Naive thymus-derived CD8-positive, alpha-beta T cell (primary cell): ENCODE data around the gene ENPP6. TPM values are rescaled to one million over a fixed set of nuclear protein-coding genes. Genes with fewer than 3 reads are reported as not detected.
A peak's percentile ranks its signal among the peaks of the same experiment; 100 is the strongest.

ENCODE experiments used
- ATAC-seq, 2 donors: fragments of 150-1000 bp; cut with Tn5 transposase in 1 of 2; sonication (Bioruptor Pico), chemical (Tn5 transposase) in 1 of 2; 1 replicate in 1 of 2; 2 replicates in 1 of 2; pipeline ENCODE4 v1.10.0; 2021; ENCODE audit warnings: mild to moderate bottlenecking in 2 of 2, moderate library complexity in 2 of 2
- POLR2A ChIA-PET: fragments of 350-600 bp; sonication (Branson Sonifier 250); formaldehyde crosslinking; loops from one replicate; lab custom pipeline; 2021; ENCODE audit warnings: antibody characterized with exemption; lab: Charles Lee
- DNase-seq, 10 donors: peaks; one replicate each; pipeline versions ENCODE4 v3.0.0 to v3.0.0-alpha.2; 2020 to 2022
- H3K27ac Mint-ChIP-seq, 10 donors: one replicate each; pipeline ENCODE4 v1.8.0; 2020 to 2022; ENCODE audit warnings: mild to moderate bottlenecking in 10 of 10, mixed read lengths in 10 of 10, moderate library complexity in 4 of 10, inconsistent platforms in 1 of 10
- H3K27me3 Mint-ChIP-seq, 5 donors: one replicate each; pipeline ENCODE4 v1.8.0; 2021 to 2022; ENCODE audit warnings: mixed read lengths in 5 of 5
- H3K36me3 Mint-ChIP-seq, 3 donors: one replicate each; pipeline ENCODE4 v1.8.0; 2020 to 2022; ENCODE audit warnings: mixed read lengths in 3 of 3, mild to moderate bottlenecking in 2 of 3, inconsistent platforms in 1 of 3
- H3K4me1 Mint-ChIP-seq, 4 donors: one replicate each; pipeline ENCODE4 v1.8.0; 2021 to 2022; ENCODE audit warnings: mixed read lengths in 4 of 4
- H3K4me3 Mint-ChIP-seq, 10 donors: one replicate each; pipeline ENCODE4 v1.8.0; 2020 to 2022; ENCODE audit warnings: mild to moderate bottlenecking in 10 of 10, mixed read lengths in 10 of 10, moderate library complexity in 6 of 10, inconsistent platforms in 1 of 10
- H3K9me3 Mint-ChIP-seq, 9 donors: one replicate each; pipeline ENCODE4 v1.8.0; 2020 to 2022; ENCODE audit warnings: mixed read lengths in 9 of 9, mild to moderate bottlenecking in 3 of 9, inconsistent platforms in 1 of 9, moderate library complexity in 1 of 9
- polyA plus RNA-seq, 3 donors: library from polyadenylated mRNA; unstranded; fragments of 300-500 nt; fragmentation: Illumina TruSeq; gene quantifications; one replicate each; pipeline ENCODE4 v1.2.3, GENCODE V29; 2021
- total RNA-seq, 8 experiments: library from RNA in 2 of 8; stranded (reverse) in 2 of 8; gene quantifications; one replicate each; pipeline ENCODE4 v1.2.3 and lab custom pipeline; 2021 to 2026

The ENPP6 gene
- total and polyA plus RNA-seq, 5 experiments from 2014 or later: 0.08 TPM; not detected in 4

GRCh38 chr4:184102927-184103326, 114.7 kb downstream of the ENPP6 start:
- DNase-seq: no peak

GRCh38 chr4:184102488-184102887, 115.2 kb downstream of the ENPP6 start:
- Mint-ChIP-seq H3K9me3 (peaks cover 0 to 2% (median 0%) of the 10 kb centered on the region in 9 donors), H3K4me1 (peaks cover 0 to 5% (median under 1%) of the 10 kb centered on the region in 4 donors), H3K27ac (peak overlapping the region in 1 of 10 donors; percentile 41), H3K4me3 (no peak overlapping the region), H3K36me3 (no peaks in the 10 kb centered on the region), H3K27me3 (peaks cover 0 to 28% (median 10%) of the 10 kb centered on the region in 5 donors)
- POLR2A ChIA-PET: no interaction called here
- no peak for ATAC-seq
- no peak for DNase-seq

More at GRCh38 chr4:184102927-184103326, 114.7 kb downstream of the ENPP6 start:
- Mint-ChIP-seq H3K4me3 (no peak overlapping the region), H3K36me3 (no peaks in the 10 kb centered on the region), H3K27ac (no peak overlapping the region), H3K9me3 (peaks cover 0 to 2% (median 0%) of the 10 kb centered on the region in 9 donors), H3K4me1 (peaks cover 0 to 5% (median 0%) of the 10 kb centered on the region in 4 donors), H3K27me3 (peaks cover 0 to 30% (median 6%) of the 10 kb centered on the region in 5 donors)
- no peak for ATAC-seq
- POLR2A ChIA-PET: no interaction called here

- POLR2A ChIA-PET: no interaction called here
- H3K36me3 Mint-ChIP-seq: no peaks in the 10 kb centered on the region
- H3K27ac Mint-ChIP-seq: no peak overlapping the region
- H3K9me3 Mint-ChIP-seq: peaks cover 0 to 2% (median 0%) of the 10 kb centered on the region in 9 donors
- no peak overlapping the region for H3K4me3 Mint-ChIP-seq
- H3K4me1 Mint-ChIP-seq: peaks cover 0 to 11% (median 5%) of the 10 kb centered on the region in 4 donors
- no peak for DNase-seq
- ATAC-seq: no peak
- peaks cover 0 to 25% (median 12%) of the 10 kb centered on the region in 5 donors for H3K27me3 Mint-ChIP-seq
These were observed 116.0 kb downstream of the ENPP6 start for GRCh38 chr4:184101711-184102110.

GRCh38 chr4:184100297-184100885, 117.3 kb downstream of the ENPP6 start:
- H3K9me3 Mint-ChIP-seq: no peaks in the 10 kb centered on the region
- DNase-seq: peak in 5 of 10 donors; percentile 10 to 31 (median 21)
- H3K27me3 Mint-ChIP-seq: peaks cover 0 to 26% (median 8%) of the 10 kb centered on the region in 5 donors
- H3K27ac Mint-ChIP-seq: no peak overlapping the region
- peaks cover 0 to 11% (median 5%) of the 10 kb centered on the region in 4 donors for H3K4me1 Mint-ChIP-seq
- no peaks in the 10 kb centered on the region for H3K36me3 Mint-ChIP-seq
- peak in 1 of 2 donors; percentile 42 for ATAC-seq
- no peak overlapping the region for H3K4me3 Mint-ChIP-seq
- POLR2A ChIA-PET: no interaction called here

GRCh38 chr4:184099535-184099966, 118.1 kb downstream of the ENPP6 start:
- H3K36me3 Mint-ChIP-seq: no peaks in the 10 kb centered on the region
- peaks cover 0 to 11% (median 5%) of the 10 kb centered on the region in 4 donors for H3K4me1 Mint-ChIP-seq
- H3K27me3 Mint-ChIP-seq: peaks cover 0 to 26% (median 13%) of the 10 kb centered on the region in 5 donors
- no peak overlapping the region for H3K27ac Mint-ChIP-seq
- H3K9me3 Mint-ChIP-seq: no peaks in the 10 kb centered on the region
- POLR2A ChIA-PET: no interaction called here
- no peak for ATAC-seq
- H3K4me3 Mint-ChIP-seq: no peak overlapping the region
- DNase-seq: no peak

GRCh38 chr4:184099000-184099399, 118.7 kb downstream of the ENPP6 start:
- Mint-ChIP-seq H3K27ac (no peak overlapping the region), H3K27me3 (peaks cover 0 to 26% (median 14%) of the 10 kb centered on the region in 5 donors), H3K4me3 (no peak overlapping the region), H3K9me3 (no peaks in the 10 kb centered on the region), H3K4me1 (peaks cover 0 to 11% (median 5%) of the 10 kb centered on the region in 4 donors), H3K36me3 (no peaks in the 10 kb centered on the region)
- POLR2A ChIA-PET: no interaction called here
- DNase-seq (no peak), ATAC-seq (no peak)

- H3K4me1 Mint-ChIP-seq: peaks cover 0 to 11% (median 5%) of the 10 kb centered on the region in 4 donors
- H3K4me3 Mint-ChIP-seq: peak overlapping the region in 2 of 10 donors; percentile 70 to 75
- no peaks in the 10 kb centered on the region for H3K9me3 Mint-ChIP-seq
- H3K27ac Mint-ChIP-seq: no peak overlapping the region
- peaks cover 0 to 26% (median 14%) of the 10 kb centered on the region in 5 donors for H3K27me3 Mint-ChIP-seq
- ATAC-seq: no peak
- H3K36me3 Mint-ChIP-seq: no peaks in the 10 kb centered on the region
- no peak for DNase-seq
- POLR2A ChIA-PET: no interaction called here
These were observed 119.9 kb downstream of the ENPP6 start for GRCh38 chr4:184097815-184098214.

- H3K9me3 Mint-ChIP-seq: no peaks in the 10 kb centered on the region
- DNase-seq (no peak), ATAC-seq (peak in 1 of 2 donors; percentile 29)
- H3K36me3 Mint-ChIP-seq: no peaks in the 10 kb centered on the region
- peak overlapping the region; percentile 26 to 75 (median 60) for H3K4me3 Mint-ChIP-seq
- H3K27ac Mint-ChIP-seq: peak overlapping the region in 2 of 10 donors; percentile 57 to 70
- H3K4me1 Mint-ChIP-seq: peaks cover 0 to 11% (median 5%) of the 10 kb centered on the region in 4 donors
- peaks cover 0 to 26% (median 14%) of the 10 kb centered on the region in 5 donors for H3K27me3 Mint-ChIP-seq
- POLR2A ChIA-PET: no interaction called here
These were observed 120.5 kb downstream of the ENPP6 start for GRCh38 chr4:184097241-184097605.

GRCh38 chr4:184096561-184097240, 121.0 kb downstream of the ENPP6 start:
- Mint-ChIP-seq H3K36me3 (no peaks in the 10 kb centered on the region), H3K27ac (no peak overlapping the region), H3K4me1 (peaks cover 0 to 11% (median 5%) of the 10 kb centered on the region in 4 donors), H3K4me3 (peak overlapping the region; percentile 26 to 75 (median 58)), H3K9me3 (no peaks in the 10 kb centered on the region), H3K27me3 (peaks cover 0 to 26% (median 14%) of the 10 kb centered on the region in 5 donors)
- POLR2A ChIA-PET: no interaction called here
- ATAC-seq: no peak
- no peak for DNase-seq

- no peak overlapping the region for H3K4me3 Mint-ChIP-seq
- H3K4me1 Mint-ChIP-seq: peaks cover 0 to 6% (median 5%) of the 10 kb centered on the region in 4 donors
- no peaks in the 10 kb centered on the region for H3K9me3 Mint-ChIP-seq
- DNase-seq: no peak
- H3K27ac Mint-ChIP-seq: no peak overlapping the region
- H3K27me3 Mint-ChIP-seq: peaks cover 10 to 23% (median 12%) of the 10 kb centered on the region in 5 donors
- POLR2A ChIA-PET: no interaction called here
- H3K36me3 Mint-ChIP-seq: no peaks in the 10 kb centered on the region
- no peak for ATAC-seq
These were observed 123.0 kb downstream of the ENPP6 start for GRCh38 chr4:184094532-184095159.

- Mint-ChIP-seq H3K36me3 (no peaks in the 10 kb centered on the region), H3K27me3 (peaks cover 6 to 19% (median 10%) of the 10 kb centered on the region in 5 donors), H3K4me1 (peaks cover 0 to under 1% (median under 1%) of the 10 kb centered on the region in 4 donors), H3K9me3 (peaks cover 0 to 6% (median 0%) of the 10 kb centered on the region in 9 donors), H3K4me3 (no peak overlapping the region), H3K27ac (no peak overlapping the region)
- no peak for ATAC-seq
- no peak for DNase-seq
- POLR2A ChIA-PET: no interaction called here
These were observed 125.7 kb downstream of the ENPP6 start for GRCh38 chr4:184091986-184092385.

GRCh38 chr4:184090571-184090970, 127.1 kb downstream of the ENPP6 start:
- Mint-ChIP-seq H3K4me1 (no peaks in the 10 kb centered on the region), H3K4me3 (no peak overlapping the region), H3K27me3 (peaks cover 4 to 22% (median 10%) of the 10 kb centered on the region in 5 donors), H3K27ac (no peak overlapping the region), H3K9me3 (peaks cover 0 to 8% (median 0%) of the 10 kb centered on the region in 9 donors), H3K36me3 (no peaks in the 10 kb centered on the region)
- POLR2A ChIA-PET: no interaction called here
- no peak for ATAC-seq
- DNase-seq: no peak

GRCh38 chr4:184080674-184081073, 137.0 kb downstream of the ENPP6 start:
- POLR2A ChIA-PET: no interaction called here
- Mint-ChIP-seq H3K4me1 (no peaks in the 10 kb centered on the region), H3K36me3 (no peaks in the 10 kb centered on the region), H3K4me3 (no peak overlapping the region), H3K27me3 (peaks cover 11 to 68% (median 33%) of the 10 kb centered on the region in 5 donors), H3K27ac (no peak overlapping the region), H3K9me3 (peaks cover 0 to 10% (median 3%) of the 10 kb centered on the region in 9 donors)
- no peak for ATAC-seq
- no peak for DNase-seq
